Endothelial cell of umbilical vein (primary cell): ENCODE data around the gene FBXL4. TPM values are rescaled to one million over a fixed set of nuclear protein-coding genes. Genes with fewer than 3 reads are reported as not detected.

Experiments
- BruUV-seq: library from RNA; stranded (reverse); fragments of 400-500 nt; replicated peaks from 2 replicates; lab custom pipeline; 2021; lab: Mats Ljungman, UMichigan
- CTCF ChIA-PET: fragments of 300-600, 350-600 bp; sonication (Branson Sonifier 250); formaldehyde crosslinking; loops from one replicate; lab custom pipeline; 2021; ENCODE audit warnings: antibody characterized with exemption, inconsistent platforms; lab: Charles Lee
- POLR2A ChIA-PET: fragments of 300-600, 350-600 bp; sonication (Branson Sonifier 250); formaldehyde crosslinking; loops from one replicate; lab custom pipeline; 2021; ENCODE audit warnings: antibody characterized with exemption, inconsistent platforms; lab: Charles Lee
- DNase-seq: peaks from one replicate; pipeline ENCODE4 v3.0.0-alpha.2; 2011; ENCODE audit warnings: low read depth, low spot score
- FAIRE-seq: peaks from 2 replicates; lab custom pipeline; 2011; peaks lifted over from hg19 to GRCh38; lab: Jason Lieb, UNC
- H2AFZ ChIP-seq: 2 replicates; pipeline ENCODE4 v1.6.0; 2012; ENCODE audit warnings: low read depth, low read length, control low read depth, inconsistent platforms
- H3K27ac ChIP-seq: 2 replicates; pipeline ENCODE4 v1.5.1; 2011; ENCODE audit warnings: low read depth, mild to moderate bottlenecking, control low read depth, low read length, moderate library complexity; ENCODE audit not compliant: insufficient read depth
- H3K27me3 ChIP-seq, 2 experiments: 2 replicates each; pipeline versions ENCODE4 v1.6.0 to v1.6.1; 2011; ENCODE audit warnings: low read length in 2 of 2, mixed read lengths in 1 of 2; ENCODE audit not compliant: control insufficient read depth in 2 of 2, insufficient read depth in 2 of 2
- H3K36me3 ChIP-seq, 2 experiments: 2 replicates in 1 of 2; 3 replicates in 1 of 2; pipeline ENCODE4 v1.5.1; 2011; ENCODE audit warnings: low read length in 2 of 2, mild to moderate bottlenecking in 1 of 2, moderate library complexity in 1 of 2; ENCODE audit not compliant: control insufficient read depth in 2 of 2, insufficient read depth in 2 of 2; ENCODE audit errors: extremely low read depth in 1 of 2
- H3K4me1 ChIP-seq: 3 replicates; pipeline ENCODE4 v1.5.1; 2011; ENCODE audit warnings: mild to moderate bottlenecking, low read length; ENCODE audit not compliant: control insufficient read depth, insufficient read depth; ENCODE audit errors: extremely low read depth
- H3K4me2 ChIP-seq: 2 replicates; pipeline ENCODE4 v1.6.1; 2011; ENCODE audit warnings: low read length, control low read depth, mixed read lengths; ENCODE audit not compliant: insufficient read depth
- H3K4me3 ChIP-seq, 3 experiments: fragments of 200-600 bp in 1 of 3; sonication (generic), shearing (Covaris generic) in 1 of 3; replicated peaks in 1 of 3; 2 replicates each; pipeline ENCODE4 v1.5.1; 2011 to 2016; ENCODE audit warnings: control low read depth in 3 of 3, low read length in 3 of 3, mild to moderate bottlenecking in 2 of 3, inconsistent platforms in 1 of 3, low read depth in 1 of 3, moderate library complexity in 1 of 3; ENCODE audit not compliant: insufficient read depth in 1 of 3
- H3K79me2 ChIP-seq: 2 replicates; pipeline ENCODE4 v1.6.0; 2012; ENCODE audit warnings: low read length, inconsistent platforms; ENCODE audit not compliant: control insufficient read depth, insufficient read depth
- H3K9ac ChIP-seq: replicated peaks from 2 replicates; pipeline ENCODE3; 2011; ENCODE audit warnings: low read length, control low read depth; ENCODE audit not compliant: insufficient read depth; ENCODE audit errors: extremely low read depth
- H3K9me1 ChIP-seq: replicated peaks from 3 replicates; pipeline ENCODE4 v1.6.0; 2011; ENCODE audit warnings: mild to moderate bottlenecking, low read length; ENCODE audit not compliant: control insufficient read depth, insufficient read depth; ENCODE audit errors: extremely low read depth
- H3K9me3 ChIP-seq: replicated peaks from 2 replicates; pipeline ENCODE4 v1.5.1; 2012; ENCODE audit warnings: low read length, inconsistent platforms; ENCODE audit not compliant: control insufficient read depth, insufficient read depth
- H4K20me1 ChIP-seq: replicated peaks from 2 replicates; pipeline ENCODE3; 2011; ENCODE audit warnings: mild to moderate bottlenecking, low read length; ENCODE audit not compliant: control insufficient read depth, insufficient read depth; ENCODE audit errors: extremely low read depth
- CTCF ChIP-seq, 2 donors: IDR thresholded peaks; 1 replicate in 1 of 2; 2 replicates in 1 of 2; pipeline ENCODE4 v1.5.1; 2011; ENCODE audit warnings: low read length in 2 of 2, mild to moderate bottlenecking in 2 of 2, moderate library complexity in 2 of 2, control low read depth in 1 of 2, inconsistent platforms in 1 of 2, low read depth in 1 of 2; ENCODE audit not compliant: insufficient read depth in 1 of 2; ENCODE audit errors: extremely low read depth in 1 of 2
- EZH2 ChIP-seq: IDR thresholded peaks from 2 replicates; pipeline ENCODE4 v1.6.1; 2012; ENCODE audit warnings: borderline replicate concordance, low read depth, mild to moderate bottlenecking, moderate library complexity, low read length, inconsistent platforms; ENCODE audit not compliant: severe bottlenecking
- FOS ChIP-seq: IDR thresholded peaks from 2 replicates; pipeline ENCODE4 v1.6.1; 2011; ENCODE audit warnings: mild to moderate bottlenecking, low read length, moderate library complexity, borderline replicate concordance; ENCODE audit not compliant: insufficient read depth
- GATA2 ChIP-seq: IDR thresholded peaks from 2 replicates; pipeline ENCODE4 v1.7.0; 2011; ENCODE audit warnings: low read depth, mild to moderate bottlenecking, moderate library complexity, mixed read lengths, low read length; ENCODE audit not compliant: insufficient read length, insufficient read depth
- JUN ChIP-seq: IDR thresholded peaks from 2 replicates; pipeline ENCODE4 v1.6.1; 2011; ENCODE audit warnings: borderline replicate concordance, low read depth; ENCODE audit not compliant: insufficient read length, insufficient read depth
- MAX ChIP-seq: IDR thresholded peaks from 2 replicates; pipeline ENCODE4 v1.6.1; 2011; ENCODE audit not compliant: insufficient read depth, insufficient read length
- MYC ChIP-seq: IDR thresholded peaks from one replicate; pipeline ENCODE4 v1.6.1; 2011; ENCODE audit warnings: mild to moderate bottlenecking, low read depth, low read length
- POLR2A ChIP-seq: IDR thresholded peaks from 2 replicates; pipeline ENCODE4 v1.6.1; 2012; ENCODE audit warnings: low read depth, mild to moderate bottlenecking, control low read depth, low read length
- POLR2AphosphoS5 ChIP-seq: IDR thresholded peaks from 2 replicates; pipeline ENCODE4 v1.6.1; 2012; ENCODE audit warnings: low read depth, mild to moderate bottlenecking, control low read depth, low read length, moderate library complexity; ENCODE audit not compliant: insufficient read depth
- dilution Hi-C: fragments of 300-500 bp; cut with MboI; formaldehyde crosslinking; loops from one replicate; pipeline ENCODE4 v1.15.0; 2019; ENCODE audit warnings: low sequenced_read_pairs; ENCODE audit not compliant: extremely low pct_ligation_motif_present
- intact Hi-C: fragments of 100-400 bp; cut with micrococcal nuclease; formaldehyde crosslinking; loops from one replicate; pipeline ENCODE4 v1.10.0; 2022
- polyA plus RNA-seq, 4 experiments: library from polyadenylated mRNA; depleted of rRNA in 3 of 4; stranded (reverse) in 3 of 4; unstranded in 1 of 4; fragments of >200 nt; gene quantifications; 2 replicates each; pipeline versions ENCODE4 v1.2.1 to v1.2.3, GENCODE V29; 2011 to 2012; ENCODE audit warnings: missing spikeins in 1 of 4
- total RNA-seq: library from RNA; stranded (reverse); gene quantifications from 2 replicates; pipeline ENCODE4 v1.2.3, GENCODE V29; 2021

FBXL4 gene
- total and polyA plus RNA-seq, 2 donors (not counting 3 experiments of a cell fraction or from before 2014, with no cell fraction given) = 7.0 to 9.8 TPM

- Histone ChIP-seq H3K4me1 (no peaks in the 10 kb centered on the region), H4K20me1 (no peaks in the 10 kb centered on the region), H3K9me3 (no peaks in the 10 kb centered on the region), H2AFZ (no peak overlapping the region), H3K27ac (no peak overlapping the region), H3K4me2 (no peak overlapping the region), H3K79me2 (no peaks in the 10 kb centered on the region), H3K9ac (no peak overlapping the region), H3K36me3 (no peaks in the 10 kb centered on the region), H3K4me3 (no peak overlapping the region), H3K9me1 (no peaks in the 10 kb centered on the region), H3K27me3 (peaks cover 9 to 15% of the 10 kb centered on the region in 2 experiments)
- CTCF ChIA-PET = interaction anchor here (1.0 kb wide), 1 partner anchor 14 kb away, joined by 3 read pairs; no protein-coding TSS in a partner anchor
- FAIRE-seq (no peak), DNase-seq (no peak)
- POLR2A ChIA-PET = no interaction called here
- intact Hi-C loops (no loop called here), dilution Hi-C loops (no loop called here)
- TF ChIP-seq FOS (no peak), MYC (no peak), POLR2AphosphoS5 (no peak), POLR2A (no peak), EZH2 (no peak), CTCF (IDR thresholded peaks at IDR 0.05; ENCODE audit: extremely low read depth in 1 of 2, insufficient read depth in 1 of 2, low read depth in 1 of 2, low read length in 2 of 2) (no peak)
- no TSS peak for BruUV-seq
Measured at GRCh38 chr6:98970469-98970868, 22.7 kb upstream of the FBXL4 start.

GRCh38 chr6:98967616-98968015, 19.9 kb upstream of the FBXL4 start:
- H3K4me1 ChIP-seq = no peaks in the 10 kb centered on the region
- no peaks in the 10 kb centered on the region for H3K9me1 ChIP-seq
- H3K4me3 ChIP-seq = no peak overlapping the region
- no TSS peak for BruUV-seq
- TF ChIP-seq POLR2A = no peak
- no peak for TF ChIP-seq JUN
- TF ChIP-seq CTCF (IDR thresholded peaks at IDR 0.05; ENCODE audit: extremely low read depth in 1 of 2, insufficient read depth in 1 of 2, low read depth in 1 of 2, low read length in 2 of 2) = no peak
- no peak for TF ChIP-seq FOS
- no peak for TF ChIP-seq EZH2
- TF ChIP-seq MAX = no peak
- TF ChIP-seq POLR2AphosphoS5 = no peak
- no peak for TF ChIP-seq GATA2
- TF ChIP-seq MYC = no peak
- no peaks in the 10 kb centered on the region for H3K9me3 ChIP-seq
- H3K9ac ChIP-seq = no peak overlapping the region
- no peak overlapping the region for H3K27ac ChIP-seq
- no peaks in the 10 kb centered on the region for H4K20me1 ChIP-seq
- intact Hi-C loops = no loop called here
- dilution Hi-C loops = no loop called here
- DNase-seq = no peak
- no peak overlapping the region for H2AFZ ChIP-seq
- ChIA-PET POLR2A (no interaction called here), CTCF (no interaction called here)
- H3K27me3 ChIP-seq = peaks cover 23 to 34% of the 10 kb centered on the region in 2 experiments
- FAIRE-seq = no peak
- no peaks in the 10 kb centered on the region for H3K36me3 ChIP-seq
- H3K4me2 ChIP-seq = no peak overlapping the region
- H3K79me2 ChIP-seq = no peaks in the 10 kb centered on the region
